ENCODE results near the gene KCNJ4. TPM values are rescaled to one million over a fixed set of nuclear protein-coding genes. Genes with fewer than 3 reads are reported as not detected.
"Not testable (repeated sequence)": the region's sequence is repeated elsewhere in the genome, so short reads cannot be mapped to it uniquely, and the experiment has no call there.

Gene KCNJ4
- total RNA-seq, 1 experiment from 2014 or later: not detected

DNA sequence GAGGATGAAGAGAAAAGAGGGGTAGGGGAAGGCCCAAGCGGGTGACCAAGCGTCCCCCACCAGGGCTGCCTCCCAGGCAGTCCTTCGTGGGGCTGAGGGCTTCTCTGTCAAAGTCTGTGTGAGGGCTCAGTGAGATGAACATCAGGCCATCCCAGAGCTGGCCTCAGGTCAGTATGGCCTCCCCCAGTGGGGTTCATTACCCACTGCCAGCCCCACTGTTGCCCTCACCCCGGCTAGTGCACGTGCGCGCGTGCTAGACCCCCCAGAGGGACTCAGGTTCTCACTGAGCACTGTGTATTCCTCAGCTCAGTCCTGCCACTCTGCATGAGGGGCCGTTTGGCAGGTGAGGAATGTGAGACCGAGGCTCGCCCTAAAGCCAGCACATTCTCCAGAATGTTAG, 16.2 kb upstream of the KCNJ4 start:
- no peak overlapping the region for H3K4me3 Mint-ChIP-seq (ENCODE audit: low read depth, unreplicated experiment)
- BruUV-seq (replicated peaks): no TSS peak
- intact Hi-C loops (cut with micrococcal nuclease; ENCODE audit: unreplicated experiment): no loop called here

GRCh38 chr22:38470179-38470578, 15.2 kb upstream of the KCNJ4 start:
- H3K4me1 Mint-ChIP-seq (ENCODE audit: low read depth, unreplicated experiment); BruUV-seq (replicated peaks); CTCF ChIA-PET; DNase-seq; H3K9me3 Mint-ChIP-seq (ENCODE audit: low read depth, unreplicated experiment); intact Hi-C loops (cut with micrococcal nuclease; ENCODE audit: unreplicated experiment); H3K27ac Mint-ChIP-seq (ENCODE audit: unreplicated experiment); H3K27me3 Mint-ChIP-seq (ENCODE audit: unreplicated experiment); H3K4me3 Mint-ChIP-seq (ENCODE audit: low read depth, unreplicated experiment): not testable (repeated sequence)
- peaks cover 13% of the 10 kb centered on the region for H3K36me3 Mint-ChIP-seq (ENCODE audit: insufficient read depth, unreplicated experiment)

More for the DNA sequence above, 16.2 kb upstream of the KCNJ4 start:
- H3K4me1 Mint-ChIP-seq (ENCODE audit: low read depth, unreplicated experiment): no peaks in the 10 kb centered on the region
- CTCF ChIA-PET: no interaction called here
- TF ChIP-seq, protein P1, sequence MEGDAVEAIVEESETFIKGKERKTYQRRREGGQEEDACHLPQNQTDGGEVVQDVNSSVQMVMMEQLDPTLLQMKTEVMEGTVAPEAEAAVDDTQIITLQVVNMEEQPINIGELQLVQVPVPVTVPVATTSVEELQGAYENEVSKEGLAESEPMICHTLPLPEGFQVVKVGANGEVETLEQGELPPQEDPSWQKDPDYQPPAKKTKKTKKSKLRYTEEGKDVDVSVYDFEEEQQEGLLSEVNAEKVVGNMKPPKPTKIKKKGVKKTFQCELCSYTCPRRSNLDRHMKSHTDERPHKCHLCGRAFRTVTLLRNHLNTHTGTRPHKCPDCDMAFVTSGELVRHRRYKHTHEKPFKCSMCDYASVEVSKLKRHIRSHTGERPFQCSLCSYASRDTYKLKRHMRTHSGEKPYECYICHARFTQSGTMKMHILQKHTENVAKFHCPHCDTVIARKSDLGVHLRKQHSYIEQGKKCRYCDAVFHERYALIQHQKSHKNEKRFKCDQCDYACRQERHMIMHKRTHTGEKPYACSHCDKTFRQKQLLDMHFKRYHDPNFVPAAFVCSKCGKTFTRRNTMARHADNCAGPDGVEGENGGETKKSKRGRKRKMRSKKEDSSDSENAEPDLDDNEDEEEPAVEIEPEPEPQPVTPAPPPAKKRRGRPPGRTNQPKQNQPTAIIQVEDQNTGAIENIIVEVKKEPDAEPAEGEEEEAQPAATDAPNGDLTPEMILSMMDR (IDR thresholded peaks at IDR 0.05; ENCODE audit: unreplicated experiment): no peak
- H3K27ac Mint-ChIP-seq (ENCODE audit: unreplicated experiment): no peak overlapping the region
- peaks cover 13% of the 10 kb centered on the region for H3K36me3 Mint-ChIP-seq (ENCODE audit: insufficient read depth, unreplicated experiment)
- H3K9me3 Mint-ChIP-seq (ENCODE audit: low read depth, unreplicated experiment): no peaks in the 10 kb centered on the region
- H3K27me3 Mint-ChIP-seq (ENCODE audit: unreplicated experiment): no peaks in the 10 kb centered on the region
- DNase-seq: no peak

GRCh38 chr22:38469306-38469781, 14.3 kb upstream of the KCNJ4 start:
- Mint-ChIP-seq H3K27ac (ENCODE audit: unreplicated experiment) (no peak overlapping the region), H3K4me3 (ENCODE audit: low read depth, unreplicated experiment) (no peak overlapping the region), H3K4me1 (ENCODE audit: low read depth, unreplicated experiment) (no peaks in the 10 kb centered on the region), H3K9me3 (ENCODE audit: low read depth, unreplicated experiment) (no peaks in the 10 kb centered on the region), H3K36me3 (ENCODE audit: insufficient read depth, unreplicated experiment) (peaks cover 13% of the 10 kb centered on the region), H3K27me3 (ENCODE audit: unreplicated experiment) (peaks cover 15% of the 10 kb centered on the region)
- no TSS peak for BruUV-seq (replicated peaks)
- intact Hi-C loops (cut with micrococcal nuclease; ENCODE audit: unreplicated experiment): no loop called here
- TF ChIP-seq, protein P1 (IDR thresholded peaks at IDR 0.05; ENCODE audit: unreplicated experiment): no peak
- no peak for DNase-seq
- CTCF ChIA-PET: no interaction called here

GRCh38 chr22:38468443-38469305, 13.7 kb upstream of the KCNJ4 start:
- no peaks in the 10 kb centered on the region for H3K9me3 Mint-ChIP-seq (ENCODE audit: low read depth, unreplicated experiment)
- CTCF ChIA-PET: interaction anchor here (0.9 kb wide), 1 partner anchor 21 kb away, joined by 8 read pairs; no protein-coding TSS in a partner anchor
- H3K4me1 Mint-ChIP-seq (ENCODE audit: low read depth, unreplicated experiment): no peaks in the 10 kb centered on the region
- no peak overlapping the region for H3K27ac Mint-ChIP-seq (ENCODE audit: unreplicated experiment)
- TF ChIP-seq, protein P1 (IDR thresholded peaks at IDR 0.05; ENCODE audit: unreplicated experiment): peak; percentile 13
- peaks cover 22% of the 10 kb centered on the region for H3K27me3 Mint-ChIP-seq (ENCODE audit: unreplicated experiment)
- H3K36me3 Mint-ChIP-seq (ENCODE audit: insufficient read depth, unreplicated experiment): peaks cover 13% of the 10 kb centered on the region
- TSS peak; percentile 40 for BruUV-seq (replicated peaks)
- no peak for DNase-seq
- H3K4me3 Mint-ChIP-seq (ENCODE audit: low read depth, unreplicated experiment): peak overlapping the region; percentile 77
- intact Hi-C loops (cut with micrococcal nuclease; ENCODE audit: unreplicated experiment): no loop called here

Measured in Calu3 (cell line).